Inflammatory macrophage treated with lipopolysaccharide for 4 hours (primary cell): Measurements from ENCODE around the gene UPK3BL1.
A peak's percentile ranks its signal among the peaks of the same experiment; 100 is the strongest.
"Not testable (repeated sequence)": the region's sequence is repeated elsewhere in the genome, so short reads cannot be mapped to it uniquely, and the experiment has no call there.

Source experiments
- DNase-seq: peaks from one replicate; pipeline ENCODE4 v3.0.0-alpha.2; 2020

Gene UPK3BL1

GRCh38 chr7:102627271-102627904, 15.2 kb downstream of the UPK3BL1 start:
- not testable (repeated sequence) for DNase-seq

GRCh38 chr7:102618122-102618521, 24.5 kb downstream of the UPK3BL1 start:
- not testable (repeated sequence) for DNase-seq

- DNase-seq: not testable (repeated sequence)
Measured at GRCh38 chr7:102616507-102617125, 26.0 kb downstream of the UPK3BL1 start, which contains the start of gene RASA4. Gene RASA4 (minus strand): TSS chr7:102616756. CDS start chr7:102616689, 67 bp downstream.

- DNase-seq: not testable (repeated sequence)
Measured at GRCh38 chr7:102615930-102616329, 26.7 kb downstream of the UPK3BL1 start.

GRCh38 chr7:102614873-102615272, 27.7 kb downstream of the UPK3BL1 start:
- not testable (repeated sequence) for DNase-seq

- DNase-seq: not testable (repeated sequence)
Measured at GRCh38 chr7:102614346-102614697, 28.3 kb downstream of the UPK3BL1 start.

- not testable (repeated sequence) for DNase-seq
Measured at GRCh38 chr7:102613575-102614345, 28.8 kb downstream of the UPK3BL1 start.

GRCh38 chr7:102611675-102612325, 30.8 kb downstream of the UPK3BL1 start:
- DNase-seq: peak; percentile 15

- DNase-seq: not testable (repeated sequence)
Measured at GRCh38 chr7:102611013-102611674, 31.4 kb downstream of the UPK3BL1 start.

- not testable (repeated sequence) for DNase-seq
Measured at GRCh38 chr7:102610441-102610840, 32.1 kb downstream of the UPK3BL1 start.

- not testable (repeated sequence) for DNase-seq
Measured at GRCh38 chr7:102609734-102610133, 32.9 kb downstream of the UPK3BL1 start.

- DNase-seq: not testable (repeated sequence)
Measured at GRCh38 chr7:102606848-102607247, 35.7 kb downstream of the UPK3BL1 start.

- DNase-seq: not testable (repeated sequence)
Measured at GRCh38 chr7:102604431-102605145, 38.0 kb downstream of the UPK3BL1 start.

- not testable (repeated sequence) for DNase-seq
Measured at GRCh38 chr7:102602317-102602716, 40.3 kb downstream of the UPK3BL1 start.

GRCh38 chr7:102599699-102600098, 42.9 kb downstream of the UPK3BL1 start:
- not testable (repeated sequence) for DNase-seq

GRCh38 chr7:102596036-102596435, 46.6 kb downstream of the UPK3BL1 start:
- not testable (repeated sequence) for DNase-seq

GRCh38 chr7:102593637-102594334, 48.8 kb downstream of the UPK3BL1 start:
- DNase-seq: not testable (repeated sequence)

GRCh38 chr7:102592477-102593019, 50.0 kb downstream of the UPK3BL1 start:
- DNase-seq: not testable (repeated sequence)

- not testable (repeated sequence) for DNase-seq
Measured at GRCh38 chr7:102589857-102590256, 52.7 kb downstream of the UPK3BL1 start.
